Lung (tissue), 12 donors: Measurements from ENCODE around the gene NPPC. TPM values are rescaled to one million over a fixed set of nuclear protein-coding genes. Genes with fewer than 3 reads are reported as not detected.

ENCODE experiments used
- ATAC-seq: fragments of 200-7000 bp; cut with Tn5 transposase; one replicate; pipeline ENCODE4 v1.9.1; 2020; ENCODE audit warnings: moderate number of reproducible peaks; ENCODE audit not compliant: insufficient read depth, low FRiP score
- DNase-seq, 3 donors: peaks; one replicate each; pipeline ENCODE4 v3.0.0-alpha.2; 2013 to 2017
- H3K27ac ChIP-seq, 2 donors: one replicate each; pipeline ENCODE4 v1.5.1; 2013; ENCODE audit warnings: mild to moderate bottlenecking in 2 of 2, moderate library complexity in 2 of 2, control low read depth in 1 of 2, inconsistent platforms in 1 of 2, low read depth in 1 of 2, low read length in 1 of 2
- H3K27me3 ChIP-seq, 3 donors: one replicate each; pipeline ENCODE4 v1.5.1; 2013; ENCODE audit warnings: low read length in 2 of 3; ENCODE audit not compliant: control insufficient read depth in 3 of 3, insufficient read depth in 3 of 3
- H3K36me3 ChIP-seq, 4 donors: one replicate each; pipeline ENCODE4 v1.5.1; 2013; ENCODE audit warnings: low read length in 4 of 4, mild to moderate bottlenecking in 1 of 4, moderate library complexity in 1 of 4; ENCODE audit not compliant: control insufficient read depth in 4 of 4, insufficient read depth in 4 of 4
- H3K4me1 ChIP-seq, 5 donors: one replicate each; pipeline ENCODE4 v1.5.1; 2013; ENCODE audit warnings: low read length in 5 of 5, mild to moderate bottlenecking in 2 of 5, moderate library complexity in 1 of 5; ENCODE audit not compliant: control insufficient read depth in 5 of 5, insufficient read depth in 5 of 5
- H3K4me3 ChIP-seq: one replicate; pipeline ENCODE4 v1.5.1; 2013; ENCODE audit warnings: mild to moderate bottlenecking, control low read depth, moderate library complexity
- H3K9ac ChIP-seq, 2 donors: one replicate each; pipeline ENCODE4 v1.5.1; 2013; ENCODE audit warnings: low read length in 2 of 2, control low read depth in 1 of 2; ENCODE audit not compliant: insufficient read depth in 1 of 2
- H3K9me3 ChIP-seq, 4 donors: one replicate each; pipeline ENCODE4 v1.5.1; 2013; ENCODE audit warnings: low read length in 3 of 4, mild to moderate bottlenecking in 1 of 4, moderate library complexity in 1 of 4; ENCODE audit not compliant: control insufficient read depth in 4 of 4, insufficient read depth in 3 of 4
- CTCF ChIP-seq: IDR thresholded peaks from 2 replicates; pipeline ENCODE4 v1.5.1; 2012; ENCODE audit warnings: mild to moderate bottlenecking; ENCODE audit errors: control extremely low read depth, extremely low read depth
- whole genome bisulfite sequencing, 2 donors: extraction: QIAGEN DNeasy Blood & Tissue Kit; methylation state at CpG; one replicate each; pipeline ENCODE4 v1.1.7; 2013; 5-methylcytosine and 5-hydroxymethylcytosine counted together
- polyA plus RNA-seq, 2 donors: library from polyadenylated mRNA; stranded (reverse); fragments of 200-250 nt; gene quantifications; one replicate each; pipeline ENCODE4 v1.2.1, GENCODE V29; 2013
- total RNA-seq, 2 donors: library from RNA; depleted of rRNA in 1 of 2; stranded (reverse); fragments of >200 nt in 1 of 2; gene quantifications; one replicate each; pipeline ENCODE4 v1.2.1, GENCODE V29; 2014 to 2021
- donor health status: control.
- donor health status: control.
- donor health status: Bipolar disorder and iron deficiency.
- donor health status: healthy.
- donor health status: DM: yes; HTN: yes; CAD: no.

Gene NPPC
- total and polyA plus RNA-seq, 4 donors: 0.77 to 0.94 TPM; not detected in 2

GRCh38 chr2:231923010-231923344 lies 3.2 kb downstream of the NPPC start:
- 74 to 88% methylated on average over 3 of the region's 3 CpGs for WGBS, 2 donors

GRCh38 chr2:231922311-231923009 lies 3.7 kb downstream of the NPPC start:
- Histone ChIP-seq H3K9ac (no peak overlapping the region), H3K4me3 (no peak overlapping the region), H3K9me3 (no peaks in the 10 kb centered on the region), H3K4me1 (peaks cover 0 to 13% (median 4%) of the 10 kb centered on the region in 5 donors), H3K36me3 (no peaks in the 10 kb centered on the region), H3K27ac (no peak overlapping the region), H3K27me3 (peaks cover 16 to 38% (median 37%) of the 10 kb centered on the region in 3 donors)
- ATAC-seq (no peak), DNase-seq (no peak)
- no peak for TF ChIP-seq CTCF
- 85 to 86% methylated on average over 15 of the region's 15 CpGs for WGBS, 2 donors

More at GRCh38 chr2:231923010-231923344, 3.2 kb downstream of the NPPC start:
- Histone ChIP-seq H3K9ac (no peak overlapping the region), H3K36me3 (no peaks in the 10 kb centered on the region), H3K27me3 (peaks cover 19 to 42% (median 42%) of the 10 kb centered on the region in 3 donors), H3K27ac (no peak overlapping the region), H3K4me3 (no peak overlapping the region), H3K4me1 (peaks cover 0 to 12% (median 2%) of the 10 kb centered on the region in 5 donors), H3K9me3 (no peaks in the 10 kb centered on the region)
- no peak for TF ChIP-seq CTCF
- no peak for ATAC-seq
- DNase-seq: no peak

DNA sequence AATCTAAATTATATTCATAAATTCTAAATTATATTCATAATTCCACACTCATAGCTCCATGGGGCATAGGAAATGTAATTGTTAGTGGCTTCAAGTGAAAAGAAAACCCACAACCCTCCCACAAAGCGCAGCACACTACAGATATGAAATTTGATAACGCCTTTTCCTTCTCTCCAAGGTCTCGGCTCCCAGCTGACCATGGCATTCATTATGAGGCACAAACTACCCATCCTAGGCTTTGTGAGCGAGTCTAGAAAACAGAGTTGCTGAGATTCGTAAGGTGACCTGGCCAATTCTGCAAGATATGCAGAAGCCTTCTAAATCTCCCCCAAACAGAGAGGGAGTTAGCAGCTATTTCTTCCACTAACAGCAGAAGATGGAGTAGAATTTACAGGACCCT lies 5.4 kb downstream of the NPPC start:
- no peak for TF ChIP-seq CTCF
- Histone ChIP-seq H3K9ac (no peak overlapping the region), H3K4me3 (no peak overlapping the region), H3K4me1 (peaks cover 0 to 10% (median 3%) of the 10 kb centered on the region in 5 donors), H3K27me3 (peaks cover 5 to 32% (median 27%) of the 10 kb centered on the region in 3 donors), H3K9me3 (no peaks in the 10 kb centered on the region), H3K27ac (no peak overlapping the region), H3K36me3 (no peaks in the 10 kb centered on the region)
- ATAC-seq: no peak
- WGBS, 2 donors: 78 to 80% methylated on average over 5 of the region's 5 CpGs
- DNase-seq: no peak
